Mammary microvascular endothelial cell (primary cell): ENCODE measurements around the gene CYB5R3. TPM values are rescaled to one million over a fixed set of nuclear protein-coding genes. Genes with fewer than 3 reads are reported as not detected.

ENCODE experiments used
- total RNA-seq: library from RNA; depleted of rRNA; stranded (reverse); fragments of >200 nt; gene quantifications from 2 replicates; pipeline ENCODE4 v1.2.3, GENCODE V29; 2015

The CYB5R3 gene
- 195 and 232 TPM in 2 replicates for total RNA-seq

GRCh38 chr22:42649246-42650099 lies at the start of gene CYB5R3:
TSS of gene CYB5R3 (minus strand) at chr22:42649392. CDS start at chr22:42649315, 77 bp downstream.

GRCh38 chr22:42614312-42615091 lies 34.7 kb downstream of the CYB5R3 start, which contains the start of gene POLDIP3:
TSS of gene POLDIP3 (minus strand) at chr22:42614883. CDS start at chr22:42614857, 26 bp downstream.

Other genes starting within 250 kb of the CYB5R3 start
- not detected in 2 replicates for gene NFAM1, start 217.0 kb downstream of the CYB5R3 start, total RNA-seq
- 40.7 and 40.9 TPM in 2 replicates for gene RRP7A, start 129.6 kb downstream of the CYB5R3 start, total RNA-seq
- 2.0 and 2.9 TPM in 2 replicates for gene SERHL2, start 95.4 kb downstream of the CYB5R3 start, total RNA-seq
- 31.0 and 38.1 TPM in 2 replicates for gene POLDIP3, start 34.5 kb downstream of the CYB5R3 start, total RNA-seq
- 0.47 TPM in 1 of 2 replicates, not detected in the other for gene ATP5MGL, start 8.8 kb downstream of the CYB5R3 start, total RNA-seq
- 29.7 and 33.1 TPM in 2 replicates for gene A4GALT, start 71.5 kb upstream of the CYB5R3 start, total RNA-seq
- gene ARFGAP3, start 207.9 kb upstream of the CYB5R3 start, total RNA-seq = 37.2 and 41.7 TPM in 2 replicates